Measurements from ENCODE around the gene SLC23A3. TPM values are rescaled to one million over a fixed set of nuclear protein-coding genes. Genes with fewer than 3 reads are reported as not detected.

The SLC23A3 gene
- polyA plus RNA-seq, 1 experiment: 0.53 TPM

DNA sequence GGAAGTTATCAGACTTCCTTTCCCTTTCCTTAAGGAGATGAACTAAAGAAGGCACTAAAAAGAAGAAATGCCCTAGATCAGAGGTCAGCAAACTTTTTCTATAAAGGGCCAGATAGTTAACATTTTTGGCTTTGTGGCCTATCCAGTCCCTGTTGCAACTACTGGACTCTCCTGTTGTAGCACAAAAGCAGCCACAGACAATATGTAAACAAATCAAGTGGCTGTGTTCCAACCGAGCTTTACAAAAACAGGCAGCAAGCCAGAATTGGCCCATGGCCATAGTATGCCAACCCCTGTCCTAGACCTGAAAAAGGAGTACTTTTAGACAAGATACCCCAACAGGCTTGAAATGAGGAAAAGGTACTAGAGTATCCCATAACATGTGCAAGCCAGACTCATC, 20.2 kb downstream of the SLC23A3 start:
- Histone ChIP-seq H3K27ac (ENCODE audit: low read depth, low read length) (no peak overlapping the region), H3K4me3 (ENCODE audit: low read depth, low read length) (no peak overlapping the region), H3K27me3 (ENCODE audit: control insufficient read depth, insufficient read depth, low read length) (no peaks in the 10 kb centered on the region), H3K9me3 (ENCODE audit: control insufficient read depth, insufficient read depth, low read length) (no peaks in the 10 kb centered on the region)
- ChIA-PET CTCF (interaction anchor here (0.6 to 13.1 kb wide), 5 partner anchors 10 to 121 kb away, joined by 3 to 250 read pairs (median 14); no protein-coding TSS in a partner anchor), POLR2A (no interaction called here)
- DNase-seq (ENCODE audit: low read depth, low spot score): no peak
- TF ChIP-seq, protein P1, sequence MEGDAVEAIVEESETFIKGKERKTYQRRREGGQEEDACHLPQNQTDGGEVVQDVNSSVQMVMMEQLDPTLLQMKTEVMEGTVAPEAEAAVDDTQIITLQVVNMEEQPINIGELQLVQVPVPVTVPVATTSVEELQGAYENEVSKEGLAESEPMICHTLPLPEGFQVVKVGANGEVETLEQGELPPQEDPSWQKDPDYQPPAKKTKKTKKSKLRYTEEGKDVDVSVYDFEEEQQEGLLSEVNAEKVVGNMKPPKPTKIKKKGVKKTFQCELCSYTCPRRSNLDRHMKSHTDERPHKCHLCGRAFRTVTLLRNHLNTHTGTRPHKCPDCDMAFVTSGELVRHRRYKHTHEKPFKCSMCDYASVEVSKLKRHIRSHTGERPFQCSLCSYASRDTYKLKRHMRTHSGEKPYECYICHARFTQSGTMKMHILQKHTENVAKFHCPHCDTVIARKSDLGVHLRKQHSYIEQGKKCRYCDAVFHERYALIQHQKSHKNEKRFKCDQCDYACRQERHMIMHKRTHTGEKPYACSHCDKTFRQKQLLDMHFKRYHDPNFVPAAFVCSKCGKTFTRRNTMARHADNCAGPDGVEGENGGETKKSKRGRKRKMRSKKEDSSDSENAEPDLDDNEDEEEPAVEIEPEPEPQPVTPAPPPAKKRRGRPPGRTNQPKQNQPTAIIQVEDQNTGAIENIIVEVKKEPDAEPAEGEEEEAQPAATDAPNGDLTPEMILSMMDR (IDR thresholded peaks at IDR 0.05; ENCODE audit: low read depth, low read length): no peak

DNA sequence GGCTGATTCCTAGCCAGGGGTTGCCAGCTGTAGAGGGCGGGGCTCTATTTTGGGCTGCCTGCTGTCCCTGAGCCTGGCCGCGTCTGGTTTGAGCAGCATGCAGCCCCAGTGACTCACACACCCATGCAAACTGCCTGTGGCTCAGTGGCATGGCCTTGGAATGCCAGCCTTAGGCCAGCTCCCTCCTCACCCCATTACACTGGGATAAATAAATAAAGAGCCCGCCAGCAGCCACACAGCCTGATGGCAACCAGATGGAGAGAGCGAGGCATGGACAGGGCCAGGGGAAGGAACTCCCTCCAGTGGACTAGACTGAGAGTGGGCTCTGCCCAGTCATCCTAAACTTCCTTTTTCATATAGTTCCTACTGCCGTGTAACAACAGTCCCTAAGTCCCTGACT, 27.5 kb downstream of the SLC23A3 start:
- DNase-seq (ENCODE audit: low read depth, low spot score): peak; percentile 32
- no peaks in the 10 kb centered on the region for H3K9me3 ChIP-seq (ENCODE audit: control insufficient read depth, insufficient read depth, low read length)
- ChIA-PET POLR2A (interaction anchor here (0.6 to 1.2 kb wide), 2 partner anchors 10 to 38 kb away, joined by 3 to 6 read pairs; no protein-coding TSS in a partner anchor), CTCF (interaction anchor here (0.9 to 5.6 kb wide), 8 partner anchors 8 to 112 kb away, joined by 3 to 22 read pairs (median 4); no protein-coding TSS in a partner anchor)
- peak overlapping the region; percentile 11 for H3K27ac ChIP-seq (ENCODE audit: low read depth, low read length)
- TF ChIP-seq, protein P1 (IDR thresholded peaks at IDR 0.05; ENCODE audit: low read depth, low read length): peak; percentile 35; the same call in 1 of the 2 replicates
- H3K27me3 ChIP-seq (ENCODE audit: control insufficient read depth, insufficient read depth, low read length): no peaks in the 10 kb centered on the region
- no peak overlapping the region for H3K4me3 ChIP-seq (ENCODE audit: low read depth, low read length)

GRCh38 chr2:219140722-219141121, 29.1 kb downstream of the SLC23A3 start:
- POLR2A ChIA-PET: no interaction called here
- Histone ChIP-seq H3K27me3 (ENCODE audit: control insufficient read depth, insufficient read depth, low read length) (no peaks in the 10 kb centered on the region), H3K4me3 (ENCODE audit: low read depth, low read length) (no peak overlapping the region), H3K9me3 (ENCODE audit: control insufficient read depth, insufficient read depth, low read length) (no peaks in the 10 kb centered on the region), H3K27ac (ENCODE audit: low read depth, low read length) (no peak overlapping the region)
- no peak for DNase-seq (ENCODE audit: low read depth, low spot score)
- CTCF ChIA-PET: interaction anchor here (0.6 to 5.6 kb wide), 5 partner anchors 14 to 198 kb away, joined by 3 to 22 read pairs (median 6); no protein-coding TSS in a partner anchor
- TF ChIP-seq, protein P1 (IDR thresholded peaks at IDR 0.05; ENCODE audit: low read depth, low read length): no peak

DNA sequence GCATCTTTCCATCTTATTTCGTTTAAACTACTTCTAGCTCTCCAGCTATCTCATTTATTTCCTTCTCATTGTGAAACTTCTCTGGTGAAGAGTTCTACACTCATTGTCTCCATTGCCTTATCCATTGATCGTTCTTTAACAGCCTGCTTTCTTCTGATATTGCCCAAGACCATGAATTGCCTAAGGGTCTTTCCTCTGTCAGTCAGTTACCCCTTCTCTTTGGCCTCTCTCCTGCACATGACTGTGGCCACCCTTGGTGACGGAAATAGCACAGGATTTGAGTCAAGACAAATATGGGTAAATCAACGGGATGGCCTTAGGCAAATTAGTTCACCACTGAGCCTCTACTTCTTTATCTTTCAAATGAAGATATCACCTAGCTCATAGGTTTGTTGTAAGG, 35.9 kb downstream of the SLC23A3 start:
- ChIA-PET POLR2A (no interaction called here), CTCF (interaction anchor here (1.0 to 1.7 kb wide), 7 partner anchors 9 to 76 kb away, joined by 4 to 11 read pairs (median 5); no protein-coding TSS in a partner anchor)
- Histone ChIP-seq H3K9me3 (ENCODE audit: control insufficient read depth, insufficient read depth, low read length) (no peaks in the 10 kb centered on the region), H3K27ac (ENCODE audit: low read depth, low read length) (no peak overlapping the region), H3K4me3 (ENCODE audit: low read depth, low read length) (no peak overlapping the region), H3K27me3 (ENCODE audit: control insufficient read depth, insufficient read depth, low read length) (no peaks in the 10 kb centered on the region)
- TF ChIP-seq, protein P1 (IDR thresholded peaks at IDR 0.05; ENCODE audit: low read depth, low read length): no peak
- no peak for DNase-seq (ENCODE audit: low read depth, low spot score)

DNA sequence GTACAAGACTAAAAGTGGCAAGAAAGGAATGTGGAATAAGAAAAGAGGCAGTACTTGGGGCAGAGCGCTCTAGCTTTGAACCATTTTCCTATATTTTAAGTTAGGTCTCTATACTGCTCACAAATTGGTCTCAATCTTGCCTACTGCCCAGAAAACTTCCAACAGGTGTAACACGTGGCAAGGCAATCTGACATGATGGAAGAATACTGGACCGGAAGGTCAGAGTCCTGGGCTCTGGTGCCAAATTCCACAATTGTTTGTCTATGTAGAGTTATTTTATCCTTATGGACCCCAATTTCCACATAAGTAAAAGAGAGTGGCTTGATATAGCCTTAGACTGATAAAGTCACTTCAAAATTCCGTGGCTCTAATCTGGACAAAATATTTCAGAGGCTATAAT, 38.1 kb downstream of the SLC23A3 start:
- Histone ChIP-seq H3K9me3 (ENCODE audit: control insufficient read depth, insufficient read depth, low read length) (no peaks in the 10 kb centered on the region), H3K27me3 (ENCODE audit: control insufficient read depth, insufficient read depth, low read length) (no peaks in the 10 kb centered on the region), H3K4me3 (ENCODE audit: low read depth, low read length) (no peak overlapping the region), H3K27ac (ENCODE audit: low read depth, low read length) (no peak overlapping the region)
- TF ChIP-seq, protein P1 (IDR thresholded peaks at IDR 0.05; ENCODE audit: low read depth, low read length): no peak
- CTCF ChIA-PET: interaction anchor here (0.7 to 4.9 kb wide), 6 partner anchors 12 to 73 kb away, joined by 3 to 27 read pairs (median 6); no protein-coding TSS in a partner anchor
- DNase-seq (ENCODE audit: low read depth, low spot score): no peak
- POLR2A ChIA-PET: interaction anchor here (0.8 kb wide), 1 partner anchor 10 kb away, joined by 6 read pairs; no protein-coding TSS in a partner anchor

Measured in AG04450 (cell line).